ENCODE measurements around the gene SPEN.
"Not testable (repeated sequence)": the region's sequence is repeated elsewhere in the genome, so short reads cannot be mapped to it uniquely, and the experiment has no call there.

Gene SPEN

DNA sequence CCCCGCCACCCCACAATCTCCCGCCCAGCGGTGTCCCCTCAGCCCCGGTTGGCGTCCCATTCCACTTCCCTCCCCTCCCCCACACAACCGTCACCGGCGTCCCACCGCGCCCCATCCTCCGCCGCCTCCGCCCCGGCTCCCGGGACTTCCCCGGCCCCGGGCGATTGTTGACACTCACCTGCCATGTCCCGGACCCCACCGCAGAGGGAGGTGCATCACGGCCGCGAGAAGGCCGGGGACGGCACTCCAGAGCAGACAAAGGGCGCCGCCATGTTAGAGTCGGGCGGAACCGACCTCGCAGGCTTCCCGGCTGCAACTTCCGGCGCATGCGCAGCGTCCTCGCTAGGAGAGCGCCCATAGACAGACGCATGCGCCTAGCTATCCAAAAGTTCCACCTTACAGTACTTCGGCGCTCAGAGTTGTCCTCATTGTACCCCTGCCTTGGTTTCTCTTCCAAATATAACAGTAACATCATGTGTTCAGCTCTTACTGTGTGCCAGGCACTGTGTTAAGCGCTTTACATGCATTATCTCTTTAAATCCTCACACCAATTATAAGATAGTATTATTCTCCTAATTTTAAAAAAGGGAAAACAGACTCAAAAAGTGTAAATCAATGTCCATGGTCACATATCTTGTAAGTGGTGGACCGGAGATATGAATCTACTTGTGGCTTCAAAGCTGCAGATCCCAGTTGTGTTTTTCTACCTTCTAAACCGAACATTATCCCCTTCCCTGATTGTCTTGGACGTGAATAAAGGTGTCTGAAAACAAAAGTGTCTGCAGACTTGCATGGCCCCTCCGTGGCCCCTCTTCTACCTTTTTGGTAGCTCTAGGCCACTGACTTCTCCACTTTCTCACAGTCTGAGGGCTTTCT lies 128.5 kb downstream of the SPEN start, which contains the start of gene ZBTB17:
TSS of gene ZBTB17 (minus strand) at position 297 of the 876 bp plus-strand sequence. CDS start 27,606 bp downstream, outside the sequence.
- H3K79me2 ChIP-seq (ENCODE audit: control insufficient read depth, insufficient read depth, low read length) = no peaks in the 10 kb centered on the region
- peak within 1 kb of the TSS; percentile 88 for H4K5ac ChIP-seq (ENCODE audit: low read length)
- H2BK120ac ChIP-seq (ENCODE audit: low read depth, low read length) = no peak within 1 kb of the TSS
- no peak within 1 kb of the TSS for H3K4ac ChIP-seq (ENCODE audit: low read depth, low read length)
- WGBS (ENCODE audit: extremely low coverage, insufficient coverage, low lambda C conversion rate) = no CpG with 5 or more reads among the region's 47 CpGs
- H4K8ac ChIP-seq (ENCODE audit: low read depth, low read length) = peak within 1 kb of the TSS; percentile 7
- H3K9ac ChIP-seq (ENCODE audit: low read length) = peak within 1 kb of the TSS; percentile 92
- peaks cover 3% of the 10 kb centered on the region for H3K4me1 ChIP-seq (ENCODE audit: control insufficient read depth, low read depth, low read length)
- H3K18ac ChIP-seq (ENCODE audit: low read length) = peak within 1 kb of the TSS; percentile 82
- H3K23ac ChIP-seq (ENCODE audit: low read length) = no peak within 1 kb of the TSS
- H3K27me3 ChIP-seq (ENCODE audit: insufficient read depth, low read length, poor library complexity) = no peaks in the 10 kb centered on the region
- H3K36me3 ChIP-seq (ENCODE audit: control insufficient read depth, insufficient read depth, low read length) = no peaks in the 10 kb centered on the region
- peaks cover 6% of the 10 kb centered on the region for H3K79me1 ChIP-seq (ENCODE audit: low read length)
- peak; percentile 96 for DNase-seq
- H3K4me3 ChIP-seq (ENCODE audit: low read length) = peak within 1 kb of the TSS; percentile 91
- peak within 1 kb of the TSS; percentile 25 for H3K27ac ChIP-seq (ENCODE audit: low read depth, low read length)
- no peak within 1 kb of the TSS for H2BK5ac ChIP-seq (ENCODE audit: low read length)
- peak within 1 kb of the TSS; percentile 98 for H3K56ac ChIP-seq (ENCODE audit: low read length)
- H3K4me2 ChIP-seq (ENCODE audit: low read length) = peak within 1 kb of the TSS; percentile 95
- H2BK15ac ChIP-seq (replicated peaks; ENCODE audit: low read depth) = no peak within 1 kb of the TSS
- no peak within 1 kb of the TSS for H2AK5ac ChIP-seq (ENCODE audit: low read length)

DNA sequence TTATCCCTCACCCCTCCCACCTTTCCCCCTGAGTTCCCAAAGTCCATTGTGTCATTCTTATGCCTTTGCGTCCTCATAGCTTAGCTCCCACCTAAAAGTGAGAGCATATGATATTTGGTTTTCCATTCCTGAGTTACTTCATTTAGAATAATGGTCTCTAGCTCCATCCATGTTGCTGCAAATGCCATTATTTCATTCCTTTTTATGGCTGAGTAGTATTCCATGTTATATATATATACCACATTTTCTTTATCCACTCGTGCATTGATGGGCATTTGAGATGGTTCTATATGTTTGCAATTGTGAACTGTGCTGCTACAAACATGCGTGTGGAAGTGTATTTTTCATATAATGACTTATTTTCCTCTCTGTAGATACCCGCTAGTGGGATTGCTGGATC lies 130.4 kb downstream of the SPEN start:
- not testable (repeated sequence) for H2BK120ac ChIP-seq (ENCODE audit: low read depth, low read length); H3K36me3 ChIP-seq (ENCODE audit: control insufficient read depth, insufficient read depth, low read length); H4K8ac ChIP-seq (ENCODE audit: low read depth, low read length); H3K4ac ChIP-seq (ENCODE audit: low read depth, low read length); H3K79me1 ChIP-seq (ENCODE audit: low read length); H4K5ac ChIP-seq (ENCODE audit: low read length); H3K23ac ChIP-seq (ENCODE audit: low read length); H3K79me2 ChIP-seq (ENCODE audit: control insufficient read depth, insufficient read depth, low read length); H2BK5ac ChIP-seq (ENCODE audit: low read length); H3K56ac ChIP-seq (ENCODE audit: low read length); H3K4me3 ChIP-seq (ENCODE audit: low read length); H3K27me3 ChIP-seq (ENCODE audit: insufficient read depth, low read length, poor library complexity); H3K27ac ChIP-seq (ENCODE audit: low read depth, low read length); H3K9ac ChIP-seq (ENCODE audit: low read length); H3K4me1 ChIP-seq (ENCODE audit: control insufficient read depth, low read depth, low read length); DNase-seq; H2AK5ac ChIP-seq (ENCODE audit: low read length); H2BK15ac ChIP-seq (replicated peaks; ENCODE audit: low read depth); H3K4me2 ChIP-seq (ENCODE audit: low read length); H3K18ac ChIP-seq (ENCODE audit: low read length)
- WGBS (ENCODE audit: extremely low coverage, insufficient coverage, low lambda C conversion rate) = no CpG with 5 or more reads among the region's 4 CpGs

DNA sequence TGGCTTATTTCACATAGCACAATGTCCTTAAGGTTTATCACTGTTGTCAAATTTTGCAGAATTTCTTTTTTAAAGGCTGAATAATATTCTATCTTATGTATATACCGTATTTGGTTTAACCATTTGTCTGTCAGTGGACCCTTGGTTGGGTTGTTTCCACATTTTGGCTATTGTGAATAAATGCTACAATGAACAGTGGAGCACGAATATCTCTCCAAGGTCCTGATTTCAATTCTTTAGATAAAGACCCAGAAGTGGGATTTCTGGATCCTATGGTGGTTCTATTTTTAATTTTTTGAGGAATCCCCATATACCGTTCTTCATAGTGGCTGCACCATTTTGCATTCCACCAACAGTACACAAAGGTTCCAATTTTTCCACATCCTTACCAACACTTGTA lies 134.2 kb downstream of the SPEN start:
- no peak overlapping the region for H3K4ac ChIP-seq (ENCODE audit: low read depth, low read length)
- H3K4me2 ChIP-seq (ENCODE audit: low read length) = no peak overlapping the region
- no peak overlapping the region for H3K27ac ChIP-seq (ENCODE audit: low read depth, low read length)
- no peak overlapping the region for H3K18ac ChIP-seq (ENCODE audit: low read length)
- H3K56ac ChIP-seq (ENCODE audit: low read length) = no peak overlapping the region
- no peaks in the 10 kb centered on the region for H3K4me1 ChIP-seq (ENCODE audit: control insufficient read depth, low read depth, low read length)
- no peaks in the 10 kb centered on the region for H3K79me2 ChIP-seq (ENCODE audit: control insufficient read depth, insufficient read depth, low read length)
- no peak overlapping the region for H4K5ac ChIP-seq (ENCODE audit: low read length)
- DNase-seq = no peak
- H4K8ac ChIP-seq (ENCODE audit: low read depth, low read length) = no peak overlapping the region
- H2BK15ac ChIP-seq (replicated peaks; ENCODE audit: low read depth) = no peak overlapping the region
- H2AK5ac ChIP-seq (ENCODE audit: low read length) = no peak overlapping the region
- H2BK120ac ChIP-seq (ENCODE audit: low read depth, low read length) = no peak overlapping the region
- no peaks in the 10 kb centered on the region for H3K36me3 ChIP-seq (ENCODE audit: control insufficient read depth, insufficient read depth, low read length)
- H3K27me3 ChIP-seq (ENCODE audit: insufficient read depth, low read length, poor library complexity) = no peaks in the 10 kb centered on the region
- WGBS (ENCODE audit: extremely low coverage, insufficient coverage, low lambda C conversion rate) = no CpG with 5 or more reads among the region's 3 CpGs
- no peaks in the 10 kb centered on the region for H3K79me1 ChIP-seq (ENCODE audit: low read length)
- no peak overlapping the region for H3K9ac ChIP-seq (ENCODE audit: low read length)
- H3K4me3 ChIP-seq (ENCODE audit: low read length) = no peak overlapping the region
- H3K23ac ChIP-seq (ENCODE audit: low read length) = no peak overlapping the region
- H2BK5ac ChIP-seq (ENCODE audit: low read length) = no peak overlapping the region

DNA sequence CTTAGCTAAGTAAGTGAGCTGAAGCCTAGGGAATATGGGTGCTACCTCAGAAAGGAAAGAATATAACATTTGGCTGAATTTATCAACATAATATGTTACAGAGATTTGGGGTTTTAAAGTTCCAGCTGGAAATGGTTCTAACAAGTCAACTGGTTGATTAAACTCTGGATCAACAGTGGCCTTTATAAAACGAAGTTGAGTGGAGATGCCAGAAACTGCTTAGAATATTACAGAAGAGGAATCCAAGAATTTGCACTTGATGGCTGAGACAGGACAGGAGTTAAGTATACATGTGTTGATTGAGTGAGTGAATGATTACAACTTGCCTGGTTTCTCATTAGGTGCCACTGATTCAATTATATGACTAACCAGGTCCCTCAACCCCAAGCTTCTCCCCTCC lies 135.8 kb downstream of the SPEN start:
- H3K4me3 ChIP-seq (ENCODE audit: low read length) = no peak overlapping the region
- no peak overlapping the region for H3K4ac ChIP-seq (ENCODE audit: low read depth, low read length)
- H3K27ac ChIP-seq (ENCODE audit: low read depth, low read length) = no peak overlapping the region
- H2BK15ac ChIP-seq (replicated peaks; ENCODE audit: low read depth) = no peak overlapping the region
- DNase-seq = no peak
- H4K8ac ChIP-seq (ENCODE audit: low read depth, low read length) = no peak overlapping the region
- no peak overlapping the region for H3K18ac ChIP-seq (ENCODE audit: low read length)
- H3K23ac ChIP-seq (ENCODE audit: low read length) = no peak overlapping the region
- no peaks in the 10 kb centered on the region for H3K36me3 ChIP-seq (ENCODE audit: control insufficient read depth, insufficient read depth, low read length)
- H4K5ac ChIP-seq (ENCODE audit: low read length) = no peak overlapping the region
- no peaks in the 10 kb centered on the region for H3K27me3 ChIP-seq (ENCODE audit: insufficient read depth, low read length, poor library complexity)
- no peak overlapping the region for H2BK120ac ChIP-seq (ENCODE audit: low read depth, low read length)
- no peaks in the 10 kb centered on the region for H3K4me1 ChIP-seq (ENCODE audit: control insufficient read depth, low read depth, low read length)
- H2BK5ac ChIP-seq (ENCODE audit: low read length) = no peak overlapping the region
- H3K79me2 ChIP-seq (ENCODE audit: control insufficient read depth, insufficient read depth, low read length) = no peaks in the 10 kb centered on the region
- H3K9ac ChIP-seq (ENCODE audit: low read length) = no peak overlapping the region
- no peak overlapping the region for H3K56ac ChIP-seq (ENCODE audit: low read length)
- no peak overlapping the region for H3K4me2 ChIP-seq (ENCODE audit: low read length)
- WGBS (ENCODE audit: extremely low coverage, insufficient coverage, low lambda C conversion rate) = no CpG with 5 or more reads among the region's 1 CpG
- H3K79me1 ChIP-seq (ENCODE audit: low read length) = no peaks in the 10 kb centered on the region
- no peak overlapping the region for H2AK5ac ChIP-seq (ENCODE audit: low read length)

GRCh38 chr1:15985611-15986297 lies 138.2 kb downstream of the SPEN start:
- Histone ChIP-seq H3K4me2 (ENCODE audit: low read length) (no peak overlapping the region), H3K23ac (ENCODE audit: low read length) (no peak overlapping the region), H4K5ac (ENCODE audit: low read length) (no peak overlapping the region), H2BK15ac (replicated peaks; ENCODE audit: low read depth) (no peak overlapping the region), H3K4me1 (ENCODE audit: control insufficient read depth, low read depth, low read length) (no peaks in the 10 kb centered on the region), H3K9ac (ENCODE audit: low read length) (no peak overlapping the region), H2AK5ac (ENCODE audit: low read length) (no peak overlapping the region), H3K4ac (ENCODE audit: low read depth, low read length) (no peak overlapping the region), H3K27ac (ENCODE audit: low read depth, low read length) (no peak overlapping the region), H2BK5ac (ENCODE audit: low read length) (no peak overlapping the region), H3K79me1 (ENCODE audit: low read length) (no peaks in the 10 kb centered on the region), H3K4me3 (ENCODE audit: low read length) (no peak overlapping the region), H3K79me2 (ENCODE audit: control insufficient read depth, insufficient read depth, low read length) (no peaks in the 10 kb centered on the region), H3K56ac (ENCODE audit: low read length) (no peak overlapping the region), H2BK120ac (ENCODE audit: low read depth, low read length) (no peak overlapping the region), H3K18ac (ENCODE audit: low read length) (no peak overlapping the region), H3K36me3 (ENCODE audit: control insufficient read depth, insufficient read depth, low read length) (no peaks in the 10 kb centered on the region), H4K8ac (ENCODE audit: low read depth, low read length) (no peak overlapping the region), H3K27me3 (ENCODE audit: insufficient read depth, low read length, poor library complexity) (no peaks in the 10 kb centered on the region)
- DNase-seq = no peak
- WGBS (ENCODE audit: extremely low coverage, insufficient coverage, low lambda C conversion rate) = no CpG with 5 or more reads among the region's 5 CpGs
